ENCODE data around the gene USP24. TPM values are rescaled to one million over a fixed set of nuclear protein-coding genes. Genes with fewer than 3 reads are reported as not detected.

The USP24 gene
- total RNA-seq, 4 donors from 2014 or later: 21.8 to 47.1 (median 28.1) TPM

- no peaks in the 10 kb centered on the region for H3K36me3 ChIP-seq
- no peak for DNase-seq
These were observed 20.6 kb upstream of the USP24 start for GRCh38 chr1:55235722-55236121.

GRCh38 chr1:55234016-55234415, 18.9 kb upstream of the USP24 start:
- no peaks in the 10 kb centered on the region for H3K4me1 ChIP-seq
- H3K4me3 ChIP-seq: no peak overlapping the region
- H3K36me3 ChIP-seq: no peaks in the 10 kb centered on the region
- no peaks in the 10 kb centered on the region for H3K27me3 ChIP-seq
- no peak overlapping the region for H3K27ac ChIP-seq
- no peaks in the 10 kb centered on the region for H3K9me3 ChIP-seq
- TF ChIP-seq POLR2A (IDR thresholded peaks at IDR 0.05) (no peak), CTCF (IDR thresholded peaks at IDR 0.05) (no peak)
- intact Hi-C loops (cut with DNase I): no loop called here
- no peak for DNase-seq
- WGBS, 2 donors: 92 to 94% methylated on average over 3 of the region's 3 CpGs

More at GRCh38 chr1:55235722-55236121, 20.6 kb upstream of the USP24 start:
- Histone ChIP-seq H3K9me3 (no peaks in the 10 kb centered on the region), H3K4me3 (no peak overlapping the region), H3K27me3 (no peaks in the 10 kb centered on the region), H3K27ac (no peak overlapping the region), H3K4me1 (no peaks in the 10 kb centered on the region)
- intact Hi-C loops (cut with DNase I): no loop called here
- no peak for TF ChIP-seq POLR2A (IDR thresholded peaks at IDR 0.05)
- TF ChIP-seq CTCF (IDR thresholded peaks at IDR 0.05): no peak
- WGBS, 2 donors: 27 to 31% methylated on average over 4 of the region's 4 CpGs

GRCh38 chr1:55233145-55233777, 18.1 kb upstream of the USP24 start:
- Histone ChIP-seq H3K9me3 (no peaks in the 10 kb centered on the region), H3K27ac (no peak overlapping the region), H3K27me3 (no peaks in the 10 kb centered on the region), H3K4me1 (no peaks in the 10 kb centered on the region), H3K4me3 (no peak overlapping the region), H3K36me3 (no peaks in the 10 kb centered on the region)
- WGBS, 2 donors: 52 to 72% methylated on average over 5 of the region's 5 CpGs
- DNase-seq: no peak
- TF ChIP-seq POLR2A (IDR thresholded peaks at IDR 0.05): no peak
- no peak for TF ChIP-seq CTCF (IDR thresholded peaks at IDR 0.05)
- intact Hi-C loops (cut with DNase I): no loop called here

- intact Hi-C loops (cut with DNase I): no loop called here
- TF ChIP-seq CTCF (IDR thresholded peaks at IDR 0.05) (no peak), POLR2A (IDR thresholded peaks at IDR 0.05) (no peak)
- Histone ChIP-seq H3K36me3 (no peaks in the 10 kb centered on the region), H3K27me3 (no peaks in the 10 kb centered on the region), H3K4me1 (no peaks in the 10 kb centered on the region), H3K4me3 (no peak overlapping the region), H3K27ac (no peak overlapping the region), H3K9me3 (peaks cover 0 to 4% (median 3%) of the 10 kb centered on the region in 3 donors)
- 62 to 78% methylated on average over 5 to 6 of the region's 6 CpGs for WGBS, 2 donors
- no peak for DNase-seq
These were observed 17.4 kb upstream of the USP24 start for GRCh38 chr1:55232448-55233144.

- Histone ChIP-seq H3K27me3 (no peaks in the 10 kb centered on the region), H3K9me3 (peaks cover 0 to 12% (median 8%) of the 10 kb centered on the region in 3 donors), H3K27ac (no peak overlapping the region), H3K4me1 (no peaks in the 10 kb centered on the region), H3K36me3 (no peaks in the 10 kb centered on the region), H3K4me3 (no peak overlapping the region)
- 90 to 97% methylated on average over 3 of the region's 3 CpGs for WGBS, 2 donors
- DNase-seq: no peak
- intact Hi-C loops (cut with DNase I): no loop called here
- TF ChIP-seq POLR2A (IDR thresholded peaks at IDR 0.05) (no peak), CTCF (IDR thresholded peaks at IDR 0.05) (no peak)
These were observed 16.6 kb upstream of the USP24 start for GRCh38 chr1:55231745-55232144.

Data from esophagus squamous epithelium (tissue), 5 donors.